Astrocyte (in vitro differentiated cells and primary cell): ENCODE measurements around the gene RNF227. TPM values are rescaled to one million over a fixed set of nuclear protein-coding genes. Genes with fewer than 3 reads are reported as not detected.
"Not testable (repeated sequence)": the region's sequence is repeated elsewhere in the genome, so short reads cannot be mapped to it uniquely, and the experiment has no call there.

ENCODE experiments used
- DNase-seq: peaks from one replicate; pipeline ENCODE4 v3.0.0-alpha.2; 2010; ENCODE audit warnings: low read depth
- FAIRE-seq: peaks from 2 replicates; lab custom pipeline; 2011; peaks lifted over from hg19 to GRCh38; lab: Jason Lieb, UNC
- H2AFZ ChIP-seq: 2 replicates; pipeline ENCODE4 v1.6.0; 2012; ENCODE audit warnings: low read depth, low read length, inconsistent platforms
- H3K27ac ChIP-seq: 2 replicates; pipeline ENCODE4 v1.5.1; 2011; ENCODE audit warnings: low read depth, low read length, inconsistent platforms
- H3K27me3 ChIP-seq: 2 replicates; pipeline ENCODE4 v1.6.0; 2011; ENCODE audit warnings: low read length, inconsistent platforms; ENCODE audit not compliant: insufficient read depth
- H3K36me3 ChIP-seq: 2 replicates; pipeline ENCODE4 v1.5.1; 2011; ENCODE audit warnings: low read length, inconsistent platforms; ENCODE audit not compliant: insufficient read depth
- H3K4me1 ChIP-seq: 2 replicates; pipeline ENCODE4 v1.5.1; 2011; ENCODE audit warnings: low read length, inconsistent platforms; ENCODE audit not compliant: insufficient read depth
- H3K4me2 ChIP-seq: 2 replicates; pipeline ENCODE4 v1.6.0; 2012; ENCODE audit warnings: low read length, inconsistent platforms
- H3K4me3 ChIP-seq: 2 replicates; pipeline ENCODE4 v1.5.1; 2011; ENCODE audit warnings: low read depth, mild to moderate bottlenecking, low read length, inconsistent platforms; ENCODE audit not compliant: insufficient read depth
- H3K79me2 ChIP-seq: 2 replicates; pipeline ENCODE4 v1.6.0; 2012; ENCODE audit warnings: mild to moderate bottlenecking, low read length, inconsistent platforms; ENCODE audit not compliant: insufficient read depth
- H3K9ac ChIP-seq: 2 replicates; pipeline ENCODE4 v1.6.0; 2012; ENCODE audit warnings: mild to moderate bottlenecking, low read length, inconsistent platforms
- H3K9me3 ChIP-seq: 2 replicates; pipeline ENCODE4 v1.5.1; 2012; ENCODE audit warnings: low read depth, mild to moderate bottlenecking, low read length, inconsistent platforms; ENCODE audit not compliant: insufficient read depth
- H4K20me1 ChIP-seq: 2 replicates; pipeline ENCODE4 v1.6.0; 2012; ENCODE audit warnings: low read length, inconsistent platforms; ENCODE audit not compliant: insufficient read depth
- H3K27ac Mint-ChIP-seq: one replicate; pipeline ENCODE4 v1.8.0; 2021; ENCODE audit warnings: mild to moderate bottlenecking, mixed read lengths; ENCODE audit not compliant: unreplicated experiment
- H3K27me3 Mint-ChIP-seq: one replicate; pipeline ENCODE4 v1.8.0; 2021; ENCODE audit warnings: low read depth, mixed read lengths; ENCODE audit not compliant: unreplicated experiment
- H3K36me3 Mint-ChIP-seq: one replicate; pipeline ENCODE4 v1.8.0; 2021; ENCODE audit warnings: low read depth, mixed read lengths; ENCODE audit not compliant: unreplicated experiment
- H3K4me1 Mint-ChIP-seq: one replicate; pipeline ENCODE4 v1.8.0; 2021; ENCODE audit warnings: low read depth, mixed read lengths; ENCODE audit not compliant: unreplicated experiment
- H3K4me3 Mint-ChIP-seq: one replicate; pipeline ENCODE4 v1.8.0; 2021; ENCODE audit warnings: mild to moderate bottlenecking, moderate library complexity, mixed read lengths; ENCODE audit not compliant: unreplicated experiment
- H3K9me3 Mint-ChIP-seq: one replicate; pipeline ENCODE4 v1.8.0; 2021; ENCODE audit warnings: mild to moderate bottlenecking, mixed read lengths; ENCODE audit not compliant: unreplicated experiment
- EZH2 ChIP-seq: IDR thresholded peaks from 2 replicates; pipeline ENCODE4 v1.6.1; 2012; ENCODE audit warnings: mild to moderate bottlenecking, low read length, inconsistent platforms; ENCODE audit not compliant: insufficient read depth
- total RNA-seq: library from RNA; stranded (reverse); gene quantifications from 2 replicates; pipeline ENCODE4 v1.2.1, GENCODE V29; 2021
- TF ChIP-seq, protein P1 (sequence below): IDR thresholded peaks from 2 replicates; pipeline ENCODE4 v1.5.1; 2011; ENCODE audit warnings: low read depth, mild to moderate bottlenecking, inconsistent platforms, low read length, moderate library complexity; ENCODE audit not compliant: insufficient read depth

The RNF227 gene
- total RNA-seq, 1 donor from 2014 or later: 0.54 TPM

DNA sequence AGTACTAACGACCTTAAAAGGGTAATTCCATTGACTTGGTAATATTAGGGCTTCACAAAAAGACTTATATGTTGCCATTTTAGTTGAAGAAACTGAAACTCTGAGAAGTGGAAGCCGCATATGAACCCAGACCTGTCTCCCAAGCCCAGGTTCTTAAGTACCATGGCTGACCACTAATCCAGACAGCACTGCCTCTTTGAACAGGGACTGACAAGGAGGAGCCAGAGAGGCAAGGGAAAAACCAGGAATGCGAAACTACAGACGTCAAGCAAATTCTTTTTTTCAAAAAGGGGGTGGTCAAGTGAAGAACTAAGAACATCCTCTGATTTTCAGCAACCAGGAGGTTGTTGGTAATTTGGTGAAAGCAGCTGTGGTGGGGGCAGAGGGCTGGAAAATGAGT is 43.0 kb downstream of the RNF227 start:
- no peak for FAIRE-seq
- no peak for TF ChIP-seq EZH2
- TF ChIP-seq, protein P1, sequence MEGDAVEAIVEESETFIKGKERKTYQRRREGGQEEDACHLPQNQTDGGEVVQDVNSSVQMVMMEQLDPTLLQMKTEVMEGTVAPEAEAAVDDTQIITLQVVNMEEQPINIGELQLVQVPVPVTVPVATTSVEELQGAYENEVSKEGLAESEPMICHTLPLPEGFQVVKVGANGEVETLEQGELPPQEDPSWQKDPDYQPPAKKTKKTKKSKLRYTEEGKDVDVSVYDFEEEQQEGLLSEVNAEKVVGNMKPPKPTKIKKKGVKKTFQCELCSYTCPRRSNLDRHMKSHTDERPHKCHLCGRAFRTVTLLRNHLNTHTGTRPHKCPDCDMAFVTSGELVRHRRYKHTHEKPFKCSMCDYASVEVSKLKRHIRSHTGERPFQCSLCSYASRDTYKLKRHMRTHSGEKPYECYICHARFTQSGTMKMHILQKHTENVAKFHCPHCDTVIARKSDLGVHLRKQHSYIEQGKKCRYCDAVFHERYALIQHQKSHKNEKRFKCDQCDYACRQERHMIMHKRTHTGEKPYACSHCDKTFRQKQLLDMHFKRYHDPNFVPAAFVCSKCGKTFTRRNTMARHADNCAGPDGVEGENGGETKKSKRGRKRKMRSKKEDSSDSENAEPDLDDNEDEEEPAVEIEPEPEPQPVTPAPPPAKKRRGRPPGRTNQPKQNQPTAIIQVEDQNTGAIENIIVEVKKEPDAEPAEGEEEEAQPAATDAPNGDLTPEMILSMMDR: no peak
- no peaks in the 10 kb centered on the region for H3K27me3 ChIP-seq

GRCh38 chr17:7867881-7868329 is 48.2 kb downstream of the RNF227 start:
- Histone ChIP-seq H3K79me2 (peaks cover 5% of the 10 kb centered on the region), H3K27me3 (no peaks in the 10 kb centered on the region), H3K4me1 (no peaks in the 10 kb centered on the region), H3K9ac (no peak overlapping the region), H3K4me3 (no peak overlapping the region), H3K36me3 (peaks cover 6% of the 10 kb centered on the region), H3K4me2 (no peak overlapping the region), H3K27ac (no peak overlapping the region), H4K20me1 (peaks cover 5% of the 10 kb centered on the region), H3K9me3 (no peaks in the 10 kb centered on the region), H2AFZ (no peak overlapping the region)
- Mint-ChIP-seq H3K4me3 (no peak overlapping the region), H3K9me3 (no peaks in the 10 kb centered on the region), H3K36me3 (peaks cover 18% of the 10 kb centered on the region), H3K27ac (no peak overlapping the region), H3K27me3 (no peaks in the 10 kb centered on the region), H3K4me1 (peaks cover under 1% of the 10 kb centered on the region)
- DNase-seq (no peak), FAIRE-seq (no peak)
- TF ChIP-seq EZH2: no peak
- TF ChIP-seq, protein P1: no peak

More for the DNA sequence above, 43.0 kb downstream of the RNF227 start:
- Histone ChIP-seq H3K9ac (no peak overlapping the region), H4K20me1 (no peaks in the 10 kb centered on the region), H3K27ac (no peak overlapping the region), H3K36me3 (no peaks in the 10 kb centered on the region), H3K79me2 (no peaks in the 10 kb centered on the region), H3K4me1 (no peaks in the 10 kb centered on the region), H3K4me2 (no peak overlapping the region), H3K9me3 (no peaks in the 10 kb centered on the region), H3K4me3 (no peak overlapping the region), H2AFZ (no peak overlapping the region)
- Mint-ChIP-seq H3K9me3 (no peaks in the 10 kb centered on the region), H3K4me1 (peaks cover 7% of the 10 kb centered on the region), H3K27ac (peak overlapping the region; percentile 64), H3K36me3 (peaks cover 15% of the 10 kb centered on the region), H3K4me3 (peak overlapping the region; percentile 18), H3K27me3 (no peaks in the 10 kb centered on the region)
- DNase-seq: no peak

- H3K4me3 Mint-ChIP-seq: no peak overlapping the region
- H3K27me3 Mint-ChIP-seq: no peaks in the 10 kb centered on the region
These were observed 51.0 kb downstream of the RNF227 start for GRCh38 chr17:7864995-7865650.

GRCh38 chr17:7864384-7864783 is 51.7 kb downstream of the RNF227 start:
- not testable (repeated sequence) for H3K27me3 ChIP-seq, H3K4me3 ChIP-seq, H3K9me3 ChIP-seq, H3K4me3 Mint-ChIP-seq, H2AFZ ChIP-seq, H3K27me3 Mint-ChIP-seq, DNase-seq, H3K9ac ChIP-seq, H3K27ac Mint-ChIP-seq, H3K9me3 Mint-ChIP-seq, FAIRE-seq, H3K4me1 Mint-ChIP-seq, H3K4me2 ChIP-seq, H3K27ac ChIP-seq, H3K4me1 ChIP-seq
- H3K36me3 Mint-ChIP-seq: peaks cover 17% of the 10 kb centered on the region
- peaks cover 20% of the 10 kb centered on the region for H4K20me1 ChIP-seq
- peaks cover 26% of the 10 kb centered on the region for H3K36me3 ChIP-seq
- H3K79me2 ChIP-seq: peaks cover 15% of the 10 kb centered on the region

More at GRCh38 chr17:7864995-7865650, 51.0 kb downstream of the RNF227 start:
- no peaks in the 10 kb centered on the region for H3K4me1 ChIP-seq
- H3K9me3 ChIP-seq: no peaks in the 10 kb centered on the region
- H3K9me3 Mint-ChIP-seq: no peaks in the 10 kb centered on the region
- peaks cover 10% of the 10 kb centered on the region for H3K79me2 ChIP-seq
- FAIRE-seq (no peak), DNase-seq (no peak)
- H3K4me3 ChIP-seq: no peak overlapping the region
- no peak overlapping the region for H3K27ac Mint-ChIP-seq
- H3K36me3 ChIP-seq: peaks cover 21% of the 10 kb centered on the region
- H3K9ac ChIP-seq: no peak overlapping the region
- H3K27ac ChIP-seq: no peak overlapping the region
- H3K4me2 ChIP-seq: no peak overlapping the region
- H4K20me1 ChIP-seq: peaks cover 20% of the 10 kb centered on the region
- no peak overlapping the region for H2AFZ ChIP-seq
- no peaks in the 10 kb centered on the region for H3K27me3 ChIP-seq
- peaks cover 21% of the 10 kb centered on the region for H3K36me3 Mint-ChIP-seq
- TF ChIP-seq EZH2: no peak
- TF ChIP-seq, protein P1: no peak
- peaks cover 3% of the 10 kb centered on the region for H3K4me1 Mint-ChIP-seq
